ENCODE data around the gene ENPP1.

ENPP1 gene

DNA sequence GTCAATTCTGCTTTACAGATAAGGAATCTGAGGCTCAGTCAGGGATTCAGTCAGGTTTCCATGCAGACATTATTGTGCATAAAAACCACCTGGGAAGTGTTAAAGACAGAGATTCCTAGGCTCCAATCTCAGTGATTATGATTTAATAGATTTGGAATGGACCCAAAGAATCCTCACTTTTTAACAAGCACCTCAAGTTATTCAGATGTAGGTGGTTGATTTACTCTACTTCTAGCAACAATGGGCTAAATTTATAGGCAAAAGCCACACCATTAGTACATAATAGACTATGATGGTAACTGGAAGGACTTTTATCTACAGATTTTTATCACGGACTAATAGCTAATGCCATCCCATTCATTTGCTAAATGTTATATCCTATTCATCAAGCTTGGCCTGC lies 9.0 kb downstream of the ENPP1 start:
- no peak for DNase-seq (ENCODE audit: extremely low read depth, low read depth)
- TF ChIP-seq, protein P1, sequence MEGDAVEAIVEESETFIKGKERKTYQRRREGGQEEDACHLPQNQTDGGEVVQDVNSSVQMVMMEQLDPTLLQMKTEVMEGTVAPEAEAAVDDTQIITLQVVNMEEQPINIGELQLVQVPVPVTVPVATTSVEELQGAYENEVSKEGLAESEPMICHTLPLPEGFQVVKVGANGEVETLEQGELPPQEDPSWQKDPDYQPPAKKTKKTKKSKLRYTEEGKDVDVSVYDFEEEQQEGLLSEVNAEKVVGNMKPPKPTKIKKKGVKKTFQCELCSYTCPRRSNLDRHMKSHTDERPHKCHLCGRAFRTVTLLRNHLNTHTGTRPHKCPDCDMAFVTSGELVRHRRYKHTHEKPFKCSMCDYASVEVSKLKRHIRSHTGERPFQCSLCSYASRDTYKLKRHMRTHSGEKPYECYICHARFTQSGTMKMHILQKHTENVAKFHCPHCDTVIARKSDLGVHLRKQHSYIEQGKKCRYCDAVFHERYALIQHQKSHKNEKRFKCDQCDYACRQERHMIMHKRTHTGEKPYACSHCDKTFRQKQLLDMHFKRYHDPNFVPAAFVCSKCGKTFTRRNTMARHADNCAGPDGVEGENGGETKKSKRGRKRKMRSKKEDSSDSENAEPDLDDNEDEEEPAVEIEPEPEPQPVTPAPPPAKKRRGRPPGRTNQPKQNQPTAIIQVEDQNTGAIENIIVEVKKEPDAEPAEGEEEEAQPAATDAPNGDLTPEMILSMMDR (IDR thresholded peaks at IDR 0.05; ENCODE audit: low read depth, low read length), result no peak

DNA sequence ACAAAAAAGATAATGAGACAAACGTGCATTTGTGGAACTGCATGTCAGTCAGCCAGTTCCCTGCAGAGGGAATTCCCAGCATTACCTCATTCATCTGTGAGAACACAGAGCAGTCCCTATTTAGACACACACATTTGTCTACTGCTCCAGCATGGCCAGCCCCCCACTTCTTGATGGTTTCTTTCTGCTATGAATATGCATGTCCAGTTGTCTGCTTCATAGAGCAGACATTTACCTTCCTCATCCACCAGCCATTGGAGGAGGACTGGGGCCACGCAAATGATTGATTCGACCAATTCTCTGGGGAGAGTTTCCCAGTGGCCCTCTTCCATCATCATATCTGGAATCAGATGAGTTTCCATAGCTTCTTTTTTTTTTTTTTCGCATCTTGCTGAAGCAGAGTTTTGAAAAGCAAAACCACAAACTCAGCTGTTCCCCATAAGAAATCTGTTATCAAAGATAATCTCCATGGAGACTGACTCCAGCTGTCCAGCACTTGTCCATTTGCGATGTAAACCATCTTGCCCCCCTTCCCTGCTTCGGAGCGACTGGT lies 11.8 kb downstream of the ENPP1 start:
- TF ChIP-seq, protein P1 (IDR thresholded peaks at IDR 0.05; ENCODE audit: low read depth, low read length), result no peak
- peak; percentile 72 for DNase-seq (ENCODE audit: extremely low read depth, low read depth)

DNA sequence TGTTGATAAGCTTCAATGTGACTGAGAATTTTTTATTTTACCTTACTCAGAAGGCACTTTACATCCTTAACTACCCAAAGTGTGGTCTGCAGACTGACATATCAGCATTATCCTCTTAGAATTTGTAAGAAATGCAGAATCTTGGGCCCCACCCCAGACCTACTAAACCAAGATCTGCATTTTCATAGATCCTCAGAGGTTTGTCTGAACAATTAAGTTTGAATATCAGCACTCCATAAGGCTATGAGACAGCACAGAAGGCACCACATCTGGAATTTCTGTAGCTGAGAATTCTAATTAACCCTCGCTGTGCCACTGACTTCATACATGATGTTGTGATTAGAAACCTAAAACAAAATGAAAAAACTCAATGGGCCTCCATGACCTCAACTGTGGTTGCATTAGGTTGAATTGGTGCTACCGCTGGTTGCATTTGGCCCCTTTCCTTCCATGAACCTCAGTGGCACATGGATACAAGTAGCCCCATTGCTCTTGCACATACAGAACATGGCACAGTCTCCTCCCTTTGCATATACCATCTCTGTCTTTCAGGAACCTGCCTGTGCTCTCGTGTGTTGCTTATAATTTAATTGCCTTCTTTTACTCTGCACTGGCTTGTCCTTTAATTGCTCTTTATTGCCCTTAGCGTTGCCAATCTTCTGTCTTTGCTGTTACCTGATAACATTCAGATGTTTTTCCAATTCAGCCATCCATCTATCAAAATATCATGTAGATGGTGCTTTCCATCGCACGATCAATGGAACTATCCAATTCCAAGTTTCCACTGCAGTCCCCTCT lies 13.4 kb downstream of the ENPP1 start:
- TF ChIP-seq, protein P1 (IDR thresholded peaks at IDR 0.05; ENCODE audit: low read depth, low read length), result no peak
- no peak for DNase-seq (ENCODE audit: extremely low read depth, low read depth)

DNA sequence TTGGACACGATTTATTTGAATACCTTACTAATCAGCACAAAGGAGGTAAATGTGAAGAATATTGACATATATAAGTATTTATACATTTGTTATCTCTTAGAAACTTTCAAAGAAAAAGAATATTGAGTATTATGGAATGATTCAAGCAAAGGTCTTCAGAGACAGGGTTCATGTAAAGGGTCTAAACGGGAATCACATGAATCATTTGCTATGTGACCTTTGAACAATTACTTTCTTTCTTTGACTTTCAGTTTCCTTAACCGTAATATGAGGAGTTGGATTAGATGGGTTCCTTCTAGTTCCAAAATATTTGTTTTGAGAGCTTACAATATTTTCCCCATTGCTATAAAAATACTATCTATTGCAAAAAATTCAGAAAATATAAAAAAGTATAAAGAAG lies 14.3 kb downstream of the ENPP1 start:
- DNase-seq (ENCODE audit: extremely low read depth, low read depth), result no peak
- TF ChIP-seq, protein P1 (IDR thresholded peaks at IDR 0.05; ENCODE audit: low read depth, low read length), result no peak

DNA sequence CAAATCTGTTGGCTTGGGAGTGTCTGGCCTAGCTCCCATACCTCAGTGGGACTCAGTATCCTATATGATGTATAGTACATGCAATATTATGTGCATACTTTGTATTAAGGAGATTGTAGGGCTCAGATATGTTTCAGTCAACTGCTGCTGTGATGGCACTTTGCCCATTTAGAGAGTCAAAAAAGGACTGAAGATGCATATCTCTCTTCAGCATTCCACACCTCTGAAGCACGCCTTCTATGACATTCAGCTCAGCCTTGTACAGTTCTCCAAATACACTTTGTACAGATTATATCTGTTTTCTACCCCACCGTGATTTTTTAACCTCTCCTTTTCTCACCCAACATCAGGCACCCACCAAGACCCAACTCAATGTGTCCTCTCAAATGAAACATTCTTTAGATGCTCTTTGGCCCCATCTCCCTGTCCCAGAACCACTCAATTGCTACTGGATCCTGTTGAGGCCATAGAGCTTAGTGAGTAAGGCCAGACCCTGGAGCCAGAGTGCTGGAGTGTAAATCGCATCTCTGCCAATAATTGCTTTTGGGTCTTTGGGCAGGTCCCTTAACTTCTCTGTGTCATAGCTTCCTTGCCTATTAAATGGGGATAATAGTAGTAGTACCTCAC lies 15.6 kb downstream of the ENPP1 start:
- no peak for DNase-seq (ENCODE audit: extremely low read depth, low read depth)

DNA sequence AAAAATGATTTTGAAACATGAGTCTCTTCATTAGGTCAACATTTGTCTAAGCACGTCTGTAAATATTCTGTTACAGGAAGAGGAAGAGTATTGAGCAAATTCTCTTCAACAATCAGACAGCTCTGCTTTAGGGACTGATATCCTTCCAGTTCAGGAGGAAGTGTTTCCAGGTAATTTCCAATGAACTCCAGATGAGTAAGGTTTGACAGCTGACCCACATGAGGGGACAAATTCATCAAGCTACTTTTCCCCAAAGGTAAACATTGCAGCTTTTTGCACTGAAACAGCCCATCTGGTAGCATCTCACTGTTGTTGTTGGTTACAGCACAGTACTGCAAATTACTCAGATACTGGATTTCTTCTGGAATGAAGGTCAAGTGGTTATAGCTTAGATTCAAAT lies 18.1 kb downstream of the ENPP1 start:
- TF ChIP-seq, protein P1 (IDR thresholded peaks at IDR 0.05; ENCODE audit: low read depth, low read length), result no peak

More for the DNA sequence above, 15.6 kb downstream of the ENPP1 start:
- TF ChIP-seq, protein P1 (IDR thresholded peaks at IDR 0.05; ENCODE audit: low read depth, low read length), result no peak

DNA sequence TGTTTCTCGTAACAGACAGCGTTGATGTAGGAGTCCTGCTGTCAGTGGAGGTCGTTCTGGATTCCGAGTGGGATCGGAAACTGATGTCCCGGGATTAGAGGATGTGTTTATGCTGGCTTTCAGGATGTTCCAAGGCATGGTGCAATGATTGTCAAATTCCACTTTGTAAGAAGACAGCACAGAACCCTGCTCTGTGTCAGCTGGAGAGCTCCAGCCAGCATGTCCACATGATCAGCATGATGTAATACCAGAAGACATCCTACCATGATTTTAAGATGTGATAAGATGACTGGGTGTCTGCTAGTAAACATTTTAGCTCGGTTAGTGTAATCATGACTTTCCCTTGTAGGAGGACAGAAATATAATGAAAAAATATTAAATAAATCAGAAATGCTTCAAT lies 20.3 kb downstream of the ENPP1 start:
- DNase-seq (ENCODE audit: extremely low read depth, low read depth), result no peak
- TF ChIP-seq, protein P1 (IDR thresholded peaks at IDR 0.05; ENCODE audit: low read depth, low read length), result no peak

More for the DNA sequence above, 18.1 kb downstream of the ENPP1 start:
- no peak for DNase-seq (ENCODE audit: extremely low read depth, low read depth)
